Transverse colon (tissue), 4 donors: ENCODE measurements around the gene MTO1. TPM values are rescaled to one million over a fixed set of nuclear protein-coding genes. Genes with fewer than 3 reads are reported as not detected.

Source experiments
- DNase-seq: peaks from one replicate; pipeline ENCODE4 v3.0.0-alpha.2; 2019
- H3K27ac ChIP-seq, 4 donors: fragments of 200-600 bp; sonication (generic); 2 replicates each; pipeline ENCODE4 v1.5.1; 2016 to 2018; ENCODE audit warnings: inconsistent platforms in 4 of 4
- H3K27me3 ChIP-seq: fragments of 200-600 bp; sonication (generic); 2 replicates; pipeline ENCODE4 v1.5.1; 2017; ENCODE audit warnings: inconsistent platforms
- H3K36me3 ChIP-seq, 4 donors: fragments of 200-600 bp; sonication (generic); 2 replicates each; pipeline ENCODE4 v1.5.1; 2017 to 2019; ENCODE audit warnings: inconsistent platforms in 4 of 4
- H3K4me1 ChIP-seq, 4 donors: fragments of 200-600 bp; sonication (generic); 2 replicates each; pipeline ENCODE4 v1.5.1; 2017 to 2020; ENCODE audit warnings: inconsistent platforms in 4 of 4
- H3K4me3 ChIP-seq, 4 donors: fragments of 200-600 bp; sonication (generic); 1 replicate in 1 of 4; 2 replicates in 3 of 4; pipeline versions ENCODE4 v1.5.1 to v1.6.1; 2017 to 2019; ENCODE audit warnings: inconsistent platforms in 4 of 4
- H3K9me3 ChIP-seq, 2 donors: fragments of 200-600 bp; sonication (generic); 2 replicates each; pipeline ENCODE4 v1.5.1; 2017 to 2019; ENCODE audit warnings: inconsistent platforms in 2 of 2
- CTCF ChIP-seq, 5 experiments: fragments of 200-600 bp in 3 of 5; fragments of 450-650 bp in 2 of 5; sonication (generic) in 3 of 5; IDR thresholded peaks; 1 replicate in 2 of 5; 2 replicates in 3 of 5; pipeline ENCODE4 v1.5.1; 2016 to 2017; ENCODE audit warnings: antibody characterized with exemption in 5 of 5, inconsistent platforms in 3 of 5, mild to moderate bottlenecking in 2 of 5, moderate library complexity in 1 of 5
- EP300 ChIP-seq: sonication (generic); formaldehyde crosslinking; IDR thresholded peaks from one replicate; pipeline ENCODE4 v1.6.1; 2017; ENCODE audit warnings: antibody characterized with exemption, low read depth
- POLR2A ChIP-seq: fragments of 450-650 bp; IDR thresholded peaks from one replicate; pipeline ENCODE4 v1.6.1; 2016; ENCODE audit warnings: antibody characterized with exemption, mild to moderate bottlenecking, moderate library complexity
- POLR2AphosphoS5 ChIP-seq, 3 donors: sonication (generic); formaldehyde crosslinking; IDR thresholded peaks; one replicate each; pipeline ENCODE4 v1.6.1; 2016; ENCODE audit warnings: antibody characterized with exemption in 3 of 3
- WGBS, 2 donors: methylation state at CpG; one replicate each; pipeline ENCODE4 v1.1.5; 2018; ENCODE audit warnings: low coverage in 1 of 2; 5-methylcytosine and 5-hydroxymethylcytosine counted together
- in situ Hi-C, 4 donors: fragments of 200-750 bp; cut with MboI; loops; one replicate each; pipeline versions ENCODE4 v1.15.0 to v1.15.1; 2017; ENCODE audit warnings: low sequenced_read_pairs in 3 of 4, low pct_ligation_motif_present in 1 of 4, low pct_unique_long_range_greater_than_20kb in 1 of 4
- intact Hi-C: fragments of 100-400 bp; cut with DNase I; formaldehyde crosslinking; loops from one replicate; pipeline ENCODE4 v1.15.1; 2023; ENCODE audit warnings: low total_unique reads
- total RNA-seq, 4 donors: library from RNA; depleted of rRNA; stranded (reverse); fragments of >200 nt; gene quantifications; one replicate each; pipeline ENCODE4 v1.1.0, GENCODE V29; 2016

MTO1 gene
- total RNA-seq, 4 donors from 2014 or later, result 9.6 to 27.7 (median 22.2) TPM

GRCh38 chr6:73435236-73435635, 26.3 kb upstream of the MTO1 start:
- in situ Hi-C loops, result no loop called here
- Histone ChIP-seq H3K27ac (no peak overlapping the region), H3K4me3 (no peak overlapping the region), H3K36me3 (peaks cover 0 to 10% (median 0%) of the 10 kb centered on the region in 4 donors), H3K27me3 (no peaks in the 10 kb centered on the region), H3K4me1 (no peaks in the 10 kb centered on the region), H3K9me3 (no peaks in the 10 kb centered on the region)
- WGBS, 2 donors, result 50 to 87% methylated on average over 1 to 3 of the region's 3 CpGs
- DNase-seq, result no peak
- TF ChIP-seq POLR2A (no peak), EP300 (no peak), CTCF (IDR thresholded peaks at IDR 0.05) (no peak), POLR2AphosphoS5 (IDR thresholded peaks at IDR 0.05) (no peak)
- intact Hi-C loops, result no loop called here

DNA sequence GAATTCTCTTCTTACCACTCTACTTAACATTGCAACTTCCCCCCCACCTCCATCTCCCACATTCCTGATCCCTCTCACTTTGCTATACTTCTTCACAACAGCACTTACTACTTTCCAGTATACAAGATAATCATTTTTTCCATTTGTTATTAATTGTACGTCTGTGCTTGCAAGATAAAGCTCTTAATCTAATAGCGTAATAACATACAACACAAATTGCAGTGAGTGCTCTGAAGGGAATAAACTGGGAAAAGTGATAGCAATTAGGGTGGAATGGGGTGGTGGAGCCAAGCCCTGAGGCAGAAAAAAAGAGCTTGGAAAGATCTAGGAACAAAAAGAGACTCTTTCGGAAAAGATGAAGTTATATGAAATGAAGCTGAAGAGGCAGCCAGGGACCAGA, 18.0 kb upstream of the MTO1 start:
- in situ Hi-C loops, result no loop called here
- Histone ChIP-seq H3K4me1 (no peaks in the 10 kb centered on the region), H3K36me3 (peaks cover 0 to 18% (median 0%) of the 10 kb centered on the region in 4 donors), H3K27me3 (no peaks in the 10 kb centered on the region), H3K9me3 (no peaks in the 10 kb centered on the region), H3K27ac (no peak overlapping the region), H3K4me3 (no peak overlapping the region)
- TF ChIP-seq POLR2AphosphoS5 (IDR thresholded peaks at IDR 0.05), result no peak
- TF ChIP-seq CTCF (IDR thresholded peaks at IDR 0.05), result no peak
- WGBS, 2 donors, result 97 to 100% methylated on average over 3 of the region's 3 CpGs
- intact Hi-C loops, result no loop called here
- no peak for DNase-seq

DNA sequence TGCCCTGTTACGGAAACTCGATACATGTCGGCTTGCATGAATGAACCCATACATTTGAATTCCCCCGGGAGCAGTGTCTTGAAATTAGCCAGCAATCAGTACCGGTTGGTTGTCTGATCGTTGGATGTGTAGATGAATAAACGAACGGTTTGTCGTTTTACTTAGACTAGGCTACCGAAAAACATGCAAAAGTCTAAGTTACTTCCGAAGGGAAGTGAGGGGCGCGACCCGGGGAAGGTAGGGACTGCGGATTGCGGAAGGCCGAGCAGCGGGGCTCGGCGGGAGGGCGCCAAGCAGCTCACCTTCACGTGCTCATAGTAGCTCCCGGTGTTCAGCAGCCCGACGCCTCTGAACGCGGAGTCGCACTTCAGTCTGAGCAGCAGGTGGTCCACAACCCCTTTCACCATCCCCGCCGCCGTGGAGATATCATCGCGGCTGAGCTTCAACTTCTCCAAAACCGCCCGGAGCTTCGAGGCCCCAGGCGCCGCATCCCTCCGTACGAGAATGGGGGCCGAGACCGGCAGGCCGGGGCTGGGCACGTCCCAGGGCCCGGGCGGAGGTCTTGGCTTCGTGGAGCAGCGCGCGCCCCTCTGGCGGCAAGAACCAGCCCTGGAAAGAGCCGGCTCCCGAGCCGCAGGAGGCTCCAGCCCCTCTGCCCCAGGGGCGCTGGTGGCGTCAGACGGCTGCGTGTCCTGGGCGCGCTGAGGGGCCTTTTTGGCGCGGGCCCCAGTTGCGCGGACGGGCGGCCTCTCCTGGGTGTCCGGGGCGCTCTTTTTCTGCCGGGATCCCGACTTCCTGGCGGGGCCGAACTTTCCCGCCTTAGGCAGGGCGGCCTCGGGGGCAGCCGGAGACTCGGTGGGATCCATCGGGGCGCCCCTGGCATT, 10.1 kb upstream of the MTO1 start:
- in situ Hi-C loops (no loop called here), intact Hi-C loops (no loop called here)
- Histone ChIP-seq H3K9me3 (no peaks in the 10 kb centered on the region), H3K27ac (peak overlapping the region; percentile 83 to 89 (median 87)), H3K4me1 (peaks cover 0 to 20% (median 3%) of the 10 kb centered on the region in 4 donors), H3K4me3 (peak overlapping the region; percentile 59 to 88 (median 78)), H3K27me3 (no peaks in the 10 kb centered on the region), H3K36me3 (no peaks in the 10 kb centered on the region)
- DNase-seq, result peak; percentile 50
- 26% methylated on average over 49 of the region's 79 CpGs; no CpG with 5 or more reads in 1 of the 2 donors for WGBS, 2 donors
- TF ChIP-seq POLR2A, result peak; percentile 6
- no peak for TF ChIP-seq EP300

- Histone ChIP-seq H3K9me3 (no peaks in the 10 kb centered on the region), H3K27ac (peak within 1 kb of the TSS; percentile 83 to 89 (median 87)), H3K36me3 (no peaks in the 10 kb centered on the region), H3K4me1 (peaks cover 0 to 20% (median 3%) of the 10 kb centered on the region in 4 donors), H3K27me3 (no peaks in the 10 kb centered on the region), H3K4me3 (peak within 1 kb of the TSS; percentile 59 to 88 (median 78))
- TF ChIP-seq EP300 (no peak), POLR2AphosphoS5 (IDR thresholded peaks at IDR 0.05) (peak; percentile 61 to 77 (median 67)), CTCF (IDR thresholded peaks at IDR 0.05) (no peak), POLR2A (no peak)
- intact Hi-C loops, result no loop called here
- 5% methylated on average over 21 of the region's 23 CpGs; no CpG with 5 or more reads in 1 of the 2 donors for WGBS, 2 donors
- in situ Hi-C loops, result no loop called here
- DNase-seq, result peak; percentile 83
These were observed 9.5 kb upstream of the MTO1 start, which contains the start of gene CGAS for GRCh38 chr6:73452107-73452461. TSS of gene CGAS (minus strand) at chr6:73452297. CDS start at chr6:73452181, 116 bp downstream.
